ENCODE results near the gene GAL3ST3.

GRCh38 chr11:66015936-66016792 is 32.8 kb downstream of the GAL3ST3 start:
- no peak for TF ChIP-seq CTCF (IDR thresholded peaks at IDR 0.05)
- no peak for TF ChIP-seq POLR2A (IDR thresholded peaks at IDR 0.05)

All from heart left ventricle (tissue), 13 donors.